Activated CD4-positive, alpha-beta T cell treated with anti-CD3 and anti-CD28 coated beads, Interleukin-2, amount 50 U/mL, for 48 hours (primary cell): ENCODE results near the gene SORCS2.

Source experiments
- DNase-seq, 2 experiments: peaks; one replicate each; pipeline ENCODE4 v3.0.0-alpha.2; 2020

Gene SORCS2

GRCh38 chr4:7464259-7464655 lies 271.9 kb downstream of the SORCS2 start:
- DNase-seq = no peak

GRCh38 chr4:7465017-7465416 lies 272.7 kb downstream of the SORCS2 start:
- no peak for DNase-seq

- no peak for DNase-seq
Observed at GRCh38 chr4:7466215-7466614, 273.9 kb downstream of the SORCS2 start.

DNA sequence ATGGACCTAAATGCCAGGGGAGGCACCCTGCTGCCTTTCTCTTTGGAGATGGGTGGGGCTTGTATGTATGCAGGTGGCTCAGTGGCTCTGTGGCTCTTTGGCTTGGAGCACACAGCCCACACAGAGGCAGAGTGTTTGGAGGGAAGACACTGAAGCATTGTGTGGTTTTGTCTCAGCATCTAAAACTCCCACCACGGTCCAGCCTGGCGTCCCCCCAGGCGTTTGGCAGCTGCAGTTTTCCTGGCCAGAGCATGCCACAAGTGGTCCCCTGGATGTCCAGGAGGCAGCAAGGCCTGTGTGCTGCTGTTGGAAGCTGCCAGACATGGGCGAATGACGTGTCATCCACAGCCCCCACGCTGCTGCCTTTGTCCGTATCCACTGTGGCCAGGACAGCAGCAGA lies 274.6 kb downstream of the SORCS2 start:
- DNase-seq = no peak

DNA sequence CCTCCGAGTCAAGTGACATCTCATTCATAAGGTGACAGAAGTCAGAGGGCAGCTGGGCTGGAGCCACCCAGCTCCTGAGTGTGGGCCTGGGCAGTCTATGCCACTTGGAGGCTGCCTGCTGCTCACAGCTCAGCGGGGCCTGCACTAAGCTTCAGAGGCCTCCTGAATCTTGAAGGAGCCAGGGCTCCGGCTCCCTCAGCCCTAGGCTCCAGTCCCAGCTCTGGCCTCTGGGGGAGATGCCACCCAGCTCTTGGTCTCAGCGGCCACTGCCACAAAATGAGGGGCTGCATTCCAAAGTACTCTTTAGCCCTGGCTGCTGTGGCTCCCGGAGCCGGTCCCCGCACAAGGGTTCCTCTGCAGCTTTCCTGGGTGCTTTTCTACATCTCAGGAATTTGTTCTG lies 275.1 kb downstream of the SORCS2 start:
- DNase-seq = no peak

DNA sequence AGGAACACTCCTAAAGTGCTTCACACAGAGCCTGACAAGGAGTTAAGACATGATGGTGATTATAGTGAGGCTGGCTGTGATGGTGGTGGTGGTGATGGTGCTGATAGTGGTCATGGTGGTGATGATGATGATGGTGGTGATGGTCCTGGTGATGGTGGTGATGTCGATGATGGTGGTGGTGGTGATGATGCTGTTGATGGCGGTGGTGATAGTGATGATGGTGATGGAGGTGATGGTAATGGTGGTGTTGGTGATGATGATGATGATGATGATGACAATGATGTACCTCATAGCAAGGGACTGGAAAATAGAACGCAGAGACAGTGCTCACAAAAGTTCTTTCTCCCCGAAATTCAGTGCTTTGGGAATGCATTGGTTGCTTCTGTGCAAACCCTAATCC lies 276.7 kb downstream of the SORCS2 start:
- DNase-seq = no peak

GRCh38 chr4:7470111-7470510 lies 277.8 kb downstream of the SORCS2 start:
- no peak for DNase-seq

DNA sequence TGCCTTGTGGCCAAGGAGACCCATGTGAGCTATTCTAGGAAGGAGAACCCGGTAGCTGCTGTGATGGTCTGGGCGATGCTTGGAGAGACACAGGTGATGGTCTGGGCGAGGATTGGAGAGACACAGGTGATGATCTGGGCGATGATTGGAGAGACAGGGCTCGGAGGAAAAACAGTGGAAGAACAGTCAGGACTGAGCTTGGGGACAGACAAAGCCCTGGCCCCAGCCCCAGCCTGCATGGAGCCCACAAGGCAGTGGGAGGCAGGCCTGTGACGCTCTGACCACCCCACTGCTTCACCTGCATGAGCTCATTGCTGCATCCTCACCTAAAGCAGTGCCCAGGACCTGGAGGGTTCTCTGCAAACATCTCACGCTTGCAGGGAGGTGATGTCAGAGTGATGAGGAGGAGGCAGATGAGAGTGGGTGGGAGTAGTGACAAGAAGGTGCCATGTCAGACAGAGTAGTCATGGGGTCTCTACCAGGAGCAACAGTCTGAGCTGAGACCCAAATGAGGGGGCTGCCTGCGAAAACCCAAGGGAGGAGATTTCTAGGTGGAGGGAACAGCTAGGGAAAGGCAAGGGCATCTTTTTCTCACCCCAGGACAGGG lies 278.3 kb downstream of the SORCS2 start:
- DNase-seq = no peak

DNA sequence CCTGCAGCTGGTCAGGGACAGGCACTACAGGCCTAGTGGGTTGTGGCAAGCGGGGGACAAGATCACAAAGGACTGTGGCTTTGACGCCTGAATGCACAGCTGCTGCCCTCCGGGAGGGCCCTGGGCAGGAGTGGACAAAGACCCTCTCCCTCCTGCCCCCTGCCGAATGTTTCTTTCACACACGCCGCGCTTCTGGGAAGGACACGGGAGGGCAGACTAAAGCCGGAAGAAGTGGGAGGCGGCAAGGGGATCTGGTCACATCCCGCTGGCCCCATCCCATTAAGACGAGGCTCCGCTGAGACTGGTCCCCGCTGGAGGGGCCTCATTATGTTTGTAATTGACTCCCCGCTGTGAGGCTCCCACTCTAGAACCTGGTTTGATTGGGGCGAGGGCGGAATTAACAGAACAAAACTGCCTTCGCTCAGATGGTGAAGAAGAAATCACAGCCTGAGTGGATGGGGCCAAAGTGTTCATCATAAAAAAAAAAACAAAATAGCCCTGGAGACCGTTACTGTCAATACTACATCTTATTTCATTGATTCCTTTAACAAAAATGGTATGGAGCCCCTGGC lies 280.2 kb downstream of the SORCS2 start:
- no peak for DNase-seq

DNA sequence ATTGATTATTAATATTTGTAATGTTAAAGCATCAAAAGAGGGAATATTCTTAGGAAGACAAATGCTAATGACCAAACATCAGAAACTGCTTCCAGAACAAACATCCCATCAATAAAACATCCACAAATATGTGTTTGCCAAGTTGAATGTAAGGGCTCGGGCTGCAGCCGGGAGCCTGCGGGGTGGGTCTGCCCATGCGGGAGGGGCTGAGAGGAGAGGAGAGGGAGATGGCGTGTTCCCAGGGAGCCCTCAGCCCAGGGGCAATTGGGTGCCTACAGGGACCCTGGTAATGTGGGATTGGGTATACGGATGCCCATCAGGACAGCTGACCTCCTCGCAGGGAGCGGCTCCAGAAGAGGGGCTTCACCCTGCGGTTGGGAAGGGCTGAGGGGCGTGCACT lies 280.7 kb downstream of the SORCS2 start:
- DNase-seq = no peak

DNA sequence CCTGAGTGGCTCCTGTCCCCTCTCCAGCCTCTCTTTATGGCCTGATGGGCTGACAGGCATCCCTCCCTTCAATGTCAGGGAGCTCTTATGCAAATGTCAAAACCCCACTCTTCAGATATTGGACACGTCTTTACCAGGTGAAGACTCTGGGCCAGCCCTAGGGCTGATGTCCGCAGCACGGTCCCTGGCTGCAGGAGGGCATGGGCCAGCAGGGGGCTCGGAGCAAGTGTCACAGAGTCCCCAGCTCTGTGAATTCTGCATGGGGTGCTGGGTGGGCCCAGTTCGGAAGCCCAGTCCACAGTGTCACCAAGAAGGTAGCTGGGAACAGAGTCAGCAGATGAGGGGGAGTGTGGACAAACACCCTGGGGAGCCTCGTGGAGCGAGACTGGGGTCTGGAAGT lies 282.0 kb downstream of the SORCS2 start:
- no peak for DNase-seq

GRCh38 chr4:7475207-7475606 lies 282.9 kb downstream of the SORCS2 start:
- no peak for DNase-seq

DNA sequence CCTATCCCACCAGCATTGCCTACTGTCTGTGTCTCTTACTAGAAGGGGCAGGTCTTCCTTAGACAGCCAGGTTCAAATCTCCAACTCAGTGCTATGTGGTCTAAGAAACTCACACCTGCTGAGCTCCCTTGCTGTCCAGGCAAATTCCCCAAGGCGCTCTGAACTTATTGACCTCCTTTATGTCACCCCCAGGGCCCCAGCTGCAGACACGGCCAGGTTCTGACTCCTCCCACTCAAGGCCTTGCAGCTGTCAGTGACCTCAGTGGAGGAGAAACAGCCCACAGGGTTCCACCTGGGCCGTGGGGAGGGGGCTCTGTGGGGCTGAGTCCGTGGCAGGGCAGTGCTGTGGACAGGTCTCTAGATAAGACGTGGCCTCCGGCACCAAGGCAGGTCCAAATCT lies 284.5 kb downstream of the SORCS2 start:
- DNase-seq = no peak

- no peak for DNase-seq
Observed at GRCh38 chr4:7477695-7478094, 285.4 kb downstream of the SORCS2 start.

- DNase-seq = no peak
Observed at GRCh38 chr4:7478665-7479064, 286.3 kb downstream of the SORCS2 start.

DNA sequence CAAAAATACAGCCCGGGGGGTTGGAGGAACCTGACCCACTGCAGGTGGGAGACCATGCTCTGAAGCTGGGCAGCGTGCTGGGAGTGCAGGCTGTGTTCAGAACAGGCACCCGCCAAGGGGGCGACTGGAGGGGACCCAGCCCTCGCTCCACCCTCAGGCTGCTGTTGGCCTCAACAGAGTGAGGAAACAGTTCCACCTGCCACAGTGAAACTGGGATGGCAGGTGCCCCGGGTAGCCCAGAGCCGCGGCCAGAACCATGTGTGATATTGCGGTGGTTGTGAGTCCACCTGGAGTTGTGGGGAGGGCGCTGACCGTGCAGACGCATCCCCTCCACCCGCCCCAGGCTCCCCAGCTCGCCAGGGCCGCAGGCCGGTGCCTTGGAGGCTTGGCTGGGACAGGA lies 288.1 kb downstream of the SORCS2 start:
- DNase-seq = no peak

DNA sequence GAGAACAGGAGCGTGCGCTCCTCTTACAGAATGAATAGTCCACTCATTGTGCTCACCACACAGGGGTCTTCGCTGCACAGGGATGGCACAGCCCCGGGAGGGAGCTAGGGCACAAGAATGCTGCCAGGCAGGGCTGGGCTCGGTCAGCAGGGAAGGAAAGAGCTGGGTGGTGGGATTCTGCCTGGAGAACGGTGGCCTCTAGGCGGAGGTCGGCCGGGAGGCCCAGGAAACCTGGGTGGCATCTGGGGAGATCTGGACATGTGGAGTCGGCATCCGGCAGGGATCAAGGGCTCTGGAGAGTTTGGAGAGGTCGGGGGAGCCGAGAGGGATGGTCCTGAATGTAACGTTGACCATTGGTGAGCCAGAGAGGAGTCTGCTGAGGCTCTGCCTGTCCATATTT lies 288.9 kb downstream of the SORCS2 start:
- no peak for DNase-seq

DNA sequence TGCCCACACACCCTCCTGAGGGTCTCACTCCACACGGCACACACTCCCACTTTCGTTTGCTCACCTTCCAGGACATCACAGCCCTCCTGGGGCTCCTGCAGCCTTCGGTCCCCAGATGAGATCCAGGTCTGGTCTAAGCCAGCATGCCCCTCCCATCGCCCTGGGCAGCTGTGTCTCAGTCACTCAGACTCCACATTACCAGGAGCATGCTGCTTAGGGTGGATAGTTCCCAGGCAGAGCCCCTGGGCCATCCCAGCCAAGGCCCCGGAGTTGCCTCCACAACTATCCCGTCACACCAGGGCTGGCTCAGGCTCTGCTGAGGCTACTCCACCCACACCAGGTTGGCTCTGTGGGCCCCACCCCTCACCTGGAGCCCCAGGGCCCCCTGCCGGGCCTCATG lies 292.8 kb downstream of the SORCS2 start:
- DNase-seq = no peak

DNA sequence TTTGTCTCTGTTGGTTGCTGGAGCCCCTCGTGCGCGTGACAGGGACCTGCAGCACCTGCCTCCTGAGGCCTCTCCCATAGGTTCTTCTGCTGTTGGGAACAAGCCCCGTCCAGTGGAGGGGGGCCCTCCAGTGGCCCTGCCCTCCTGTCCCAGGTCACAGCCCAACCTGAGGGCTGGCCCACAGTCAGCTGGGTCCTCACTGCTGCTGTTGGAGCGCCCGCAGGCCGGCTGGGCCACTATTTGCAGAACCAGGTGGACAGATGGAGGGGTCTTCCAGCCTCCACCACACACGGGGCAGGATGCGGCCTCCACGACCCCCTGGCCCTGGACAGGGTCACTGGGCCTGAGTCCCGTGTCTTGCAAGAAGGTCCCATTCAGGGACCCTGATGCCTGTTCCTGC lies 293.8 kb downstream of the SORCS2 start:
- no peak for DNase-seq

DNA sequence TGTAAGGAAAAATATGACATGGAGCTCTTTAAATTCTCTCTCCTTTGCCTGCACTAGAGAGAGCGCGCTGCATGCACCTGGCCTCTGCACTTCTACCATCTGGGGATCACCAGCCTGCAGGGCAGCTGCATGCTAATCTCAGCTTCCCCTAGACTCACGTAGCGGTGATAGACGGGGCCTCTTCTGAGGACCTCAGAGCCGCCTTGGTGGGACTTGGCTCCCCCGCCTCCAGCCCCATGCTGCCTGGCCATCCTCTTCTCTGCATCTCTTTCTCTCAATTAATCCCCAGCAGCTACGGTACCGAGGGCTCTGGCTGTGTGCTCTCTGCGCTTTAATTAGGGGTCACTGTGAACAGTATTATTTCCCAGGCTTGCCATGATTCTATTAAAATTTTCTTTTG lies 295.2 kb downstream of the SORCS2 start:
- DNase-seq = no peak

DNA sequence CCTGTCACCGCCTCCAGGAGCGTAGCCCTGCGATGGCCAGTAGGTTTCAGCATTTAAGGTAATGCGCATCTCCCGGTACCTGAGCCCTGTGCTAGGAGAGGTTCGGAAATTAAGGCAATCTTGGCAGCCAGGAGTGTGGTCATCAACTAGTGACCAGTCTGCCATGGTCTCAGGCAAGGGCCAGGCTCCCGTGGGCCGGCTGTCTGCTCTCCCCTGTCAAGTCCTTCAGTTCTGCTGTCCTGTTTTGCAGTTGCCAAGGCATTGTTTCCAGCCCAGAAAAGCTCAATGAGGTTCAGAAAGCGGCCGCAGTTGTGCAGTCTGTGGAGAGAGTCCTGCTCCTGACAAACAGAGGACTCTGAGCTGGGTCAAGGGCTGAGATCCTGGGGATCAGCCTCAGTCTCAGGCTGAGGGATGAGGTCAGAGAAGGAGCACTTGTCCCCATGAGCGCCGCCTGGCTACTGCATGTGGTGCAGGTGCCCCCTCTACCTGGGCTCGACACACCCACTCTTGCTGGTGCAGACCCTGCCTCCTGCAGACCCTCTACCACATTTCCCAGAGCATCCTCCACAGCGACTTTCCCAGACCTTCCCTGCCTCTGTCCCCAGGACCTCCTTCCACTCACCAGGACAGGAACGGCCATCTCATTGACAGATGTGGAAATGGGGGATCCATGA lies 295.8 kb downstream of the SORCS2 start:
- no peak for DNase-seq

DNA sequence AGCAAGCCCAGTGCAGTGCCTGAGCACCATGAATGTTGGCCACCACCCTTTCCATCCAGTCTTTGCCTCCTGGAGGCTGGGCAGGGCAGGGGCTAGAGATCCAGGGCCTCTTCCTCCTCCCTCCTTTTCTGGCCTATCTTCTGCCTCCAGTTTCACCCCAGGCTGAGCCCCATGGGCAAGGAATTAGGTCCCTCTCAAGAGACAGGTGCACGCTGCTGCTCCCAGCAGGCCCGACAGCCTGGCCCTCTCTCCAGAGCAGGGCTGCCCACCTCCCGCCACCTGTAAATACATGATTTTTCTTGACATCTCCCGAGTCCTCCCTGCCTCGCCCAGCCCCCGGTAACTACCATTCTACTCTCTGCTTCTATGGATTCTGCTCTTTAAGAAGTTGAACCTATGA lies 299.6 kb downstream of the SORCS2 start:
- DNase-seq = no peak

DNA sequence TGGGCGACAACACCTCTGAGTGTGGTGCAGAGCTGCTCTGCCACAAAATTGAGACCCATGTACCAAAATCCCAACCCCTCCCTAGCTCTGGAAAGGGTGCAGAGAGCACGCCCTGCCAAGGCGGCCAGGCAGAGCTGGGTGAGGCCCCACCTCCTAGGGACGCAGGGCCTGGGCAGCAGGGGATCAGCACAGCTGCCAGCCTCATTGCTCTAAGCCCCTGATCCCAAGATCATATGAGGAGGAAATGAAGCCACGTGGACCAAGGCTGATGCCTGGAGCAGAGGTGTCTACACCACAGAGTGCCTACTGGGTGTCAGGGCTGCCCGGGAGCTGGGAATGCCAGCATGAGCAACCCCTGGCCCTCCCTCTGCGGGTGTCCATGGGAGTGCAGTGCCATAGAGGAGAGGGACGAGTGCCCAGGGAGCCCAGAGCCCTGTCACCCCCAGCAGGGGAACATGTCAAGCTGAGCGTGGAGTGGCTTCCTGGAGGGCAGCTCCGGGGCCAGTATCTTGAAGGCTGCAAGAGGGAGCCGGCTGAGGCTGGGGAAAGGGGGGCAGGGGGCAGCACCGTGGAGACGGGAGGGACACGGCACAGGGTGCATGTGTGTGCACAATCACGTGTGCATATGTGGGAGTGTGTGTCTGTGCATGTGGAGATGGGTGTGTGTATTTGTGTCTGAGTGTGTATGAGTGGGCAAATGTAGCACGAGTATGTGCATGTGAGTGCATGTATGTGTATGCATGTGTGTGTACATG lies 306.3 kb downstream of the SORCS2 start:
- no peak for DNase-seq

- DNase-seq = no peak
Observed at GRCh38 chr4:7499661-7500060, 307.3 kb downstream of the SORCS2 start.
